Motor neuron (in vitro differentiated cells): ENCODE data around the gene MCAM. TPM values are rescaled to one million over a fixed set of nuclear protein-coding genes. Genes with fewer than 3 reads are reported as not detected.

Experiments used
- ATAC-seq, 8 experiments: fragments of 200-7000 bp; cut with Tn5 transposase; replicated peaks in 6 of 8; 2 replicates each; pipeline ENCODE4 v1.8.0; 2021; ENCODE audit warnings: mild to moderate bottlenecking in 8 of 8, moderate library complexity in 8 of 8
- H3K27ac ChIP-seq, 2 donors: fragments of 250-450 bp; sonication (Bioruptor Pico); 2 replicates each; pipeline ENCODE4 v1.9.0; 2021; ENCODE audit warnings: antibody characterized with exemption in 2 of 2, mild to moderate bottlenecking in 2 of 2, moderate library complexity in 1 of 2
- H3K4me1 ChIP-seq, 2 donors: fragments of 250-450 bp; sonication (Bioruptor Pico); replicated peaks in 1 of 2; 2 replicates each; pipeline ENCODE4 v1.6.1; 2021; ENCODE audit warnings: antibody characterized with exemption in 2 of 2, mild to moderate bottlenecking in 2 of 2, moderate library complexity in 1 of 2
- H3K4me3 ChIP-seq, 5 donors: fragments of 250-450 bp; sonication (Bioruptor Pico); 2 replicates each; pipeline ENCODE4 v1.9.0; 2021; ENCODE audit warnings: antibody characterized with exemption in 5 of 5, mild to moderate bottlenecking in 5 of 5, moderate library complexity in 4 of 5
- WGBS, 10 experiments: fragments of 450-650 bp; shearing (Covaris generic); methylation state at CpG; one replicate each; pipeline ENCODE4 v1.0.0; 2022; 5-methylcytosine and 5-hydroxymethylcytosine counted together
- in situ Hi-C, 9 experiments: fragments of 400-800 bp; cut with MboI; loops; one replicate each; pipeline ENCODE4 v1.15.0; 2021; ENCODE audit warnings: low sequenced_read_pairs in 9 of 9, low pct_unique_long_range_greater_than_20kb in 2 of 9; ENCODE audit not compliant: unreplicated experiment in 9 of 9
- total RNA-seq, 8 experiments: library from RNA; unstranded; fragments of 300-600 nt; gene quantifications; 2 replicates each; pipeline versions ENCODE4 v1.2.3 to v1.2.4, GENCODE V29; 2022

The MCAM gene
- total RNA-seq, 8 experiments from 2014 or later: 2.0 to 78.9 (median 10.4) TPM

GRCh38 chr11:119356349-119357031, 39.6 kb upstream of the MCAM start:
- in situ Hi-C loops: loop anchor here in 2 of 9 experiments (10.0 kb wide), 2 partner anchors 108 to 118 kb away; no protein-coding TSS in a partner anchor
- Histone ChIP-seq H3K4me3 (peak overlapping the region; percentile 15 to 26 (median 25)), H3K27ac (no peak overlapping the region), H3K4me1 (peaks cover 21 to 47% of the 10 kb centered on the region in 2 donors)
- WGBS, 10 experiments: 0 to 10% (median 1%) methylated on average over 2 to 19 of the region's 54 CpGs; no CpG with 5 or more reads in 2 of the 10 experiments
- ATAC-seq: peak; percentile 55 to 81 (median 71)

- Histone ChIP-seq H3K4me3 (no peak overlapping the region), H3K4me1 (peaks cover 13 to 37% of the 10 kb centered on the region in 2 donors), H3K27ac (no peak overlapping the region)
- in situ Hi-C loops: loop anchor here in 2 of 9 experiments (10.0 kb wide), 2 partner anchors 110 to 120 kb away; no protein-coding TSS in a partner anchor
- 24 to 100% (median 58%) methylated on average over 1 to 3 of the region's 9 CpGs; no CpG with 5 or more reads in 6 of the 10 experiments for WGBS, 10 experiments
- no peak for ATAC-seq
Observed at GRCh38 chr11:119355091-119355843, 38.3 kb upstream of the MCAM start.

- H3K4me3 ChIP-seq: no peak overlapping the region
- peaks cover 13 to 37% of the 10 kb centered on the region in 2 donors for H3K4me1 ChIP-seq
- no peak overlapping the region for H3K27ac ChIP-seq
- in situ Hi-C loops: loop anchor here in 2 of 9 experiments (10.0 kb wide), 2 partner anchors 112 to 122 kb away; no protein-coding TSS in a partner anchor
- ATAC-seq: peak; percentile 15 to 86 (median 72)
- WGBS, 10 experiments: 0 to 33% (median 14%) methylated on average over 1 to 3 of the region's 4 CpGs; no CpG with 5 or more reads in 1 of the 10 experiments
Observed at GRCh38 chr11:119352857-119353260, 35.9 kb upstream of the MCAM start.

- WGBS, 10 experiments: 0 to 50% (median 0%) methylated on average over 1 to 2 of the region's 2 CpGs; no CpG with 5 or more reads in 7 of the 10 experiments
- no peak overlapping the region for H3K27ac ChIP-seq
- H3K4me3 ChIP-seq: no peak overlapping the region
- no peak for ATAC-seq
- H3K4me1 ChIP-seq: peaks cover 13 to 33% of the 10 kb centered on the region in 2 donors
- in situ Hi-C loops: loop anchor here in 2 of 9 experiments (10.0 kb wide), 2 partner anchors 114 to 124 kb away; no protein-coding TSS in a partner anchor
Observed at GRCh38 chr11:119351232-119351631, 34.3 kb upstream of the MCAM start.

GRCh38 chr11:119350302-119350701, 33.4 kb upstream of the MCAM start:
- WGBS, 10 experiments: 69 to 100% (median 80%) methylated on average over 1 to 2 of the region's 6 CpGs; no CpG with 5 or more reads in 5 of the 10 experiments
- H3K4me1 ChIP-seq: peaks cover 13 to 24% of the 10 kb centered on the region in 2 donors
- ATAC-seq: peak in 1 of 8 experiments; percentile 7
- H3K4me3 ChIP-seq: no peak overlapping the region
- H3K27ac ChIP-seq: no peak overlapping the region
- in situ Hi-C loops: loop anchor here in 2 of 9 experiments (10.0 kb wide), 2 partner anchors 114 to 124 kb away; no protein-coding TSS in a partner anchor

GRCh38 chr11:119347940-119348605, 31.1 kb upstream of the MCAM start:
- 0 to 90% (median 59%) methylated on average over 1 to 14 of the region's 16 CpGs; no CpG with 5 or more reads in 2 of the 10 experiments for WGBS, 10 experiments
- no peak overlapping the region for H3K27ac ChIP-seq
- in situ Hi-C loops: loop anchor here in 1 of 9 experiments (25.0 kb wide), 1 partner anchor 236 kb away; the partner anchor contains the start of genes C2CD2L, DPAGT1 and HINFP
- ATAC-seq: peak in 4 of 8 experiments; percentile 15 to 66 (median 54)
- peaks cover 6 to 12% of the 10 kb centered on the region in 2 donors for H3K4me1 ChIP-seq
- no peak overlapping the region for H3K4me3 ChIP-seq

GRCh38 chr11:119347242-119347641, 30.3 kb upstream of the MCAM start:
- in situ Hi-C loops: loop anchor here in 1 of 9 experiments (25.0 kb wide), 1 partner anchor 235 kb away; the partner anchor contains the start of genes C2CD2L, DPAGT1 and HINFP
- Histone ChIP-seq H3K27ac (no peak overlapping the region), H3K4me1 (peaks cover 0 to 7% of the 10 kb centered on the region in 2 donors), H3K4me3 (no peak overlapping the region)
- ATAC-seq: peak in 1 of 8 experiments; percentile 79
- 0 to 88% (median 15%) methylated on average over 1 to 2 of the region's 2 CpGs; no CpG with 5 or more reads in 4 of the 10 experiments for WGBS, 10 experiments

- Histone ChIP-seq H3K4me3 (no peak within 1 kb of the TSS), H3K27ac (no peak within 1 kb of the TSS), H3K4me1 (peaks cover 0 to under 1% of the 10 kb centered on the region in 2 donors)
- 0 to 100% (median 33%) methylated on average over 1 to 4 of the region's 6 CpGs; no CpG with 5 or more reads in 5 of the 10 experiments for WGBS, 10 experiments
- ATAC-seq: no peak
- in situ Hi-C loops: loop anchor here in 1 of 9 experiments (25.0 kb wide), 1 partner anchor 234 kb away; the partner anchor contains the start of genes C2CD2L, DPAGT1 and HINFP
Observed at GRCh38 chr11:119346605-119347004, 29.7 kb upstream of the MCAM start, which contains the start of gene MFRP. Gene MFRP, minus strand, starts transcription at chr11:119346705. Its CDS starts 192 bp downstream, at chr11:119346513.

GRCh38 chr11:119345685-119346084, 28.8 kb upstream of the MCAM start:
- in situ Hi-C loops: loop anchor here in 1 of 9 experiments (25.0 kb wide), 1 partner anchor 233 kb away; the partner anchor contains the start of genes C2CD2L, DPAGT1 and HINFP
- Histone ChIP-seq H3K27ac (no peak overlapping the region), H3K4me1 (peaks cover 0 to 9% of the 10 kb centered on the region in 2 donors), H3K4me3 (no peak overlapping the region)
- ATAC-seq: no peak
- 20 to 60% methylated on average over 1 to 4 of the region's 12 CpGs; no CpG with 5 or more reads in 8 of the 10 experiments for WGBS, 10 experiments

GRCh38 chr11:119344291-119345010, 27.5 kb upstream of the MCAM start:
- ATAC-seq: no peak

GRCh38 chr11:119343726-119344125, 26.8 kb upstream of the MCAM start:
- no peak overlapping the region for H3K27ac ChIP-seq
- H3K4me1 ChIP-seq: peaks cover 3 to 25% of the 10 kb centered on the region in 2 donors
- ATAC-seq: no peak
- H3K4me3 ChIP-seq: no peak overlapping the region
- in situ Hi-C loops: loop anchor here in 1 of 9 experiments (25.0 kb wide), 1 partner anchor 231 kb away; the partner anchor contains the start of genes C2CD2L, DPAGT1 and HINFP
- WGBS, 10 experiments: 40 to 80% (median 74%) methylated on average over 1 to 3 of the region's 7 CpGs; no CpG with 5 or more reads in 7 of the 10 experiments

More at GRCh38 chr11:119344291-119345010, 27.5 kb upstream of the MCAM start:
- 0 to 100% (median 67%) methylated on average over 1 to 4 of the region's 14 CpGs; no CpG with 5 or more reads in 5 of the 10 experiments for WGBS, 10 experiments
- Histone ChIP-seq H3K27ac (no peak overlapping the region), H3K4me1 (peaks cover 0 to 19% of the 10 kb centered on the region in 2 donors), H3K4me3 (no peak overlapping the region)
- in situ Hi-C loops: loop anchor here in 1 of 9 experiments (25.0 kb wide), 1 partner anchor 232 kb away; the partner anchor contains the start of genes C2CD2L, DPAGT1 and HINFP
